Skeletal muscle satellite cell (primary cell): ENCODE data around the gene STK4.

Source experiments
- H3K27me3 ChIP-seq: 2 replicates; pipeline ENCODE4 v1.7.0; 2013; ENCODE audit warnings: low read length; ENCODE audit not compliant: control insufficient read depth, insufficient read depth
- H3K36me3 ChIP-seq: 2 replicates; pipeline ENCODE4 v1.7.0; 2013; ENCODE audit warnings: mild to moderate bottlenecking, control low read depth, low read length; ENCODE audit not compliant: insufficient read depth
- H3K4me1 ChIP-seq: 2 replicates; pipeline ENCODE4 v1.7.0; 2013; ENCODE audit warnings: low read length; ENCODE audit not compliant: control insufficient read depth, insufficient read depth
- H3K4me2 ChIP-seq: 2 replicates; pipeline ENCODE4 v1.7.0; 2013; ENCODE audit warnings: mild to moderate bottlenecking, low read length
- H3K4me3 ChIP-seq: 2 replicates; pipeline ENCODE4 v1.7.0; 2013; ENCODE audit warnings: low read length
- H3K9ac ChIP-seq: 2 replicates; pipeline ENCODE4 v1.7.0; 2013; ENCODE audit warnings: mild to moderate bottlenecking, low read depth, low read length, moderate library complexity
- H3K9me3 ChIP-seq: replicated peaks from 2 replicates; pipeline ENCODE4 v1.7.0; 2013; ENCODE audit warnings: mild to moderate bottlenecking, control low read depth, low read length

The STK4 gene

GRCh38 chr20:44936510-44936909, 29.8 kb upstream of the STK4 start:
- peaks cover 63% of the 10 kb centered on the region for H3K36me3 ChIP-seq

DNA sequence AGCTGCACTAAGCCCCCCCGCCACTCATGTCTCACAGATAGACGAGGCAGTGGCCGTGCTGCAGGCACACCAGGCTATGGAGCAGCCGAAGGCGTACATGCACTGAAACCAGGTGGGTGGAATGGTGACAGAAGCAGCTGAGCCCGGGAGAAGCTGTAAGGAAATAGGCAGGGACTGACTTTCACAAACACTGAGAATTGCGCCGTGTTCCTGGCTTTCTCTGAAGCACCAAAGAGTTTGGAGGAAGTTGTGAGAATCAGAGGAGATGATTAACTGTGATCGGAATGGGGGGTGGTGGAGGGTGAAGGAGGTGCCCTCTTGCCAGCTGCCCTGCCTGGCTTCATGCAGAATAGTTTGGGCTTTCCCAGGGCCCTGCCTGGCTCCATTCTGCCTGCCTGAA, 27.7 kb upstream of the STK4 start:
- no peaks in the 10 kb centered on the region for H3K9me3 ChIP-seq
- peaks cover 69% of the 10 kb centered on the region for H3K36me3 ChIP-seq
- H3K4me3 ChIP-seq, result no peak overlapping the region
- H3K4me2 ChIP-seq, result no peak overlapping the region
- H3K27me3 ChIP-seq, result no peaks in the 10 kb centered on the region
- peaks cover 11% of the 10 kb centered on the region for H3K4me1 ChIP-seq
- no peak overlapping the region for H3K9ac ChIP-seq

More at GRCh38 chr20:44936510-44936909, 29.8 kb upstream of the STK4 start:
- Histone ChIP-seq H3K27me3 (no peaks in the 10 kb centered on the region), H3K4me1 (peaks cover 11% of the 10 kb centered on the region), H3K9me3 (no peaks in the 10 kb centered on the region), H3K4me3 (no peak overlapping the region), H3K9ac (no peak overlapping the region), H3K4me2 (no peak overlapping the region)

- Histone ChIP-seq H3K4me3 (no peak overlapping the region), H3K27me3 (no peaks in the 10 kb centered on the region), H3K9ac (no peak overlapping the region), H3K9me3 (no peaks in the 10 kb centered on the region), H3K4me2 (no peak overlapping the region), H3K4me1 (peaks cover 11% of the 10 kb centered on the region), H3K36me3 (peaks cover 78% of the 10 kb centered on the region)
Observed at GRCh38 chr20:44941120-44941691, 25.1 kb upstream of the STK4 start.

DNA sequence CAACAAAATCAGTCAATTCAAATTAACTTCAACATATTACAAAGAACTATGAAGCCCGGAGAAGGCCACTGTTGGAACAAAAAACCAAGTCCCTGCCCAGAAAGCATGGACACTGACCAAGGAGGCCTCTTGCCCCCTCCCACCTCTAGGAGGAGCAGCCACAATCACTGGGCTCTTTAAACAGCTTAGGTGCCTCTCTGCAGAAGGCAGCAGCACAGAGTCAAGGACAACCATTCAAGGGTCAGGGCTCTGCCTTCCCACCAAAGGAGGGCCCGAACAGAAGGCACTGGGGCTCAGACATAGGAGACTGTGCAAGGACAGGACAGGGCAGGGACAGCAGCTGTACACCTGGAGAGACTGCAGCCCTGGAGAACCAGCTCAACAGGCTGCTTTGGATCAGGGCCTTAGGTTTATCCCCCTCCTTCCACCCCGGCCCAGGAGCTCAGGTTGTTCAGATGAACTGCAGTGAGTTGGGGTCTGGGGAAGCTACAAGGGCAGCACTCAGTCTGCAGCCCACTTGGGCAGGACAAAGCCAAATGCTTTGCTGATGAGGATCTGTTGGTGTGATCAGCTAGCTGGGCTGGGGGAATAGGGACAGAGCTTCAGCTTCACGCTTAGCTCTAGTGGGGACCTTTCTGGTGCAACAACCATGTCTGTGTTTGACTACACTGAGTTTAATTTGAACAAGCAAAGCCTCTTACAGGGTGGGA, 23.9 kb upstream of the STK4 start:
- H3K4me1 ChIP-seq, result peaks cover 11% of the 10 kb centered on the region
- peaks cover 78% of the 10 kb centered on the region for H3K36me3 ChIP-seq
- H3K9ac ChIP-seq, result no peak overlapping the region
- no peak overlapping the region for H3K4me3 ChIP-seq
- H3K9me3 ChIP-seq, result no peaks in the 10 kb centered on the region
- H3K27me3 ChIP-seq, result no peaks in the 10 kb centered on the region
- no peak overlapping the region for H3K4me2 ChIP-seq

- H3K36me3 ChIP-seq, result peaks cover 82% of the 10 kb centered on the region
Observed at GRCh38 chr20:44943828-44944227, 22.5 kb upstream of the STK4 start.

GRCh38 chr20:44945261-44945660, 21.1 kb upstream of the STK4 start:
- Histone ChIP-seq H3K4me3 (no peak overlapping the region), H3K4me1 (no peaks in the 10 kb centered on the region), H3K27me3 (no peaks in the 10 kb centered on the region), H3K36me3 (peaks cover 87% of the 10 kb centered on the region), H3K9me3 (no peaks in the 10 kb centered on the region), H3K4me2 (no peak overlapping the region), H3K9ac (no peak overlapping the region)

More at GRCh38 chr20:44943828-44944227, 22.5 kb upstream of the STK4 start:
- Histone ChIP-seq H3K27me3 (no peaks in the 10 kb centered on the region), H3K4me3 (no peak overlapping the region), H3K4me2 (no peak overlapping the region), H3K4me1 (peaks cover 5% of the 10 kb centered on the region), H3K9ac (no peak overlapping the region), H3K9me3 (no peaks in the 10 kb centered on the region)

DNA sequence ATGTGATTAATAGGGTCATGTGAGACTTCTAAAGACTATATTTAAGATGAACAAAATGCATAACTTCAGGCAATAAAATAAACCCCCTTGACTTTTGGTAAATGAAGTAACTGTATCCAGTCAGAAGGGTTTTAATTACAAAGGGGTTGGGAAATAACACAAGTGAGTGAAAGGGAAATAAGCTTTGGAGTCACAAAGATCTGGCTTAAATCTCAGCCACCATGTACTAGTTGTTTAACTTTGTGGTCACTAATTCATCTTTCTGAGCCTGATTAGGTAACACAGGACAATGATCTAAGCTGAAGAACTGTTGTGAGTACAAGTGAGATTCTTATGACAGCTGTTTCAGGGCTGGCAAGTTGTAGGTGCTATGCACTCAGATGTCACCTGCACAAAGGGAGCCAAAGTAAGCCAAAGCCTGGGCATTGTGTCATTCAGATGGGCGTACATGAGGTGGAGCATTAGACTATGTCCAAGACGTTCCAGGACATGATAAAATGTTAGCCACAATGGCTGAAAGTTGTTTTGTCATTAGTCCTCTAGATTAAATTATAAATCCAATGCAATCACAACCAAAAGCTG, 19.9 kb upstream of the STK4 start:
- Histone ChIP-seq H3K36me3 (peaks cover 87% of the 10 kb centered on the region), H3K27me3 (no peaks in the 10 kb centered on the region), H3K4me2 (no peak overlapping the region)

GRCh38 chr20:44948107-44948506, 18.2 kb upstream of the STK4 start:
- Histone ChIP-seq H3K36me3 (peaks cover 87% of the 10 kb centered on the region), H3K4me3 (no peak overlapping the region), H3K4me2 (no peak overlapping the region)

More for the DNA sequence above, 19.9 kb upstream of the STK4 start:
- H3K9me3 ChIP-seq, result no peaks in the 10 kb centered on the region
- H3K4me3 ChIP-seq, result no peak overlapping the region
- no peaks in the 10 kb centered on the region for H3K4me1 ChIP-seq
- H3K9ac ChIP-seq, result no peak overlapping the region

GRCh38 chr20:44948513-44948912, 17.8 kb upstream of the STK4 start:
- Histone ChIP-seq H3K9me3 (no peaks in the 10 kb centered on the region), H3K4me1 (no peaks in the 10 kb centered on the region), H3K4me3 (no peak overlapping the region), H3K4me2 (no peak overlapping the region), H3K9ac (no peak overlapping the region), H3K27me3 (no peaks in the 10 kb centered on the region), H3K36me3 (peaks cover 87% of the 10 kb centered on the region)

More at GRCh38 chr20:44948107-44948506, 18.2 kb upstream of the STK4 start:
- Histone ChIP-seq H3K27me3 (no peaks in the 10 kb centered on the region), H3K4me1 (no peaks in the 10 kb centered on the region), H3K9me3 (no peaks in the 10 kb centered on the region), H3K9ac (no peak overlapping the region)

DNA sequence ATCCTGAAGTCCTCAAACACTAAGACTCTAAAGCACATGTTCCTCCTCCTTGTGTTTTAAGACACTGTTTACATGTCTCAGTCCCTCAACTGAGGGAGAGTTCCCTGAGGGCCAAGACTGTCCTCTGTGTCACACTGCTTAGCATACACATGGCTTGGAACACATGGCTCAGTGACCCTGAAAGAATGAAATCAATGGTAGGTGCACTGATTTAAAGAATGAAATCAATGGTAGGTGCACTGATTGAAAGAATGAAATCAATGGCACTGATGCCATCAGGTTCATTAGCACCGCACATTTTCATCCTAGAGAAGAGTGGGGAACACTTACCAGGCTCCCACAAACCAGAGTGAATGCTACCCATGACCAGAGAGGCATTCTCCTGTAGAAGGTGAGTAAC, 15.9 kb upstream of the STK4 start:
- Histone ChIP-seq H3K9me3 (no peaks in the 10 kb centered on the region), H3K27me3 (no peaks in the 10 kb centered on the region), H3K36me3 (peaks cover 89% of the 10 kb centered on the region), H3K9ac (no peak overlapping the region), H3K4me2 (no peak overlapping the region), H3K4me3 (no peak overlapping the region), H3K4me1 (no peaks in the 10 kb centered on the region)

DNA sequence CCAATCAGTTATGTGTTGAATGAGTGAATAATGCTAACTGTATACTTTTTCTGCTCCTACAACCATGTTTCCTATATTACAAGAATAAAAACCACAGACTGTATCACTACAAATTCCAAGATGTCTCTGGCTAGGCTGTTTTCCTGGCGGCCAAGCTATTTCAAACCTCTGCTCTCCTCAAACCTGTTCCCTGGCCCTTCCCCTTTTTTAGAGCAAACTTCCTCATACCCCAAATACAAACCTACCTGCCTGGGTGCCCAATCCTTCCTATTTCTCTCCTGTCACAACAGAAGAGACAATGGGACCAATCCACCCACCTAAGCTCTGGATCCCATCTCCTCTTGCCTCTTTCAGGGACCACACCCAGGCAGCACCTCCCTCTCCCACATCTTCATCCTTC, 13.6 kb upstream of the STK4 start:
- H3K36me3 ChIP-seq, result peaks cover 85% of the 10 kb centered on the region
- H3K27me3 ChIP-seq, result no peaks in the 10 kb centered on the region
- no peak overlapping the region for H3K4me3 ChIP-seq
- H3K4me2 ChIP-seq, result no peak overlapping the region
- no peak overlapping the region for H3K9ac ChIP-seq
- H3K4me1 ChIP-seq, result no peaks in the 10 kb centered on the region
- no peaks in the 10 kb centered on the region for H3K9me3 ChIP-seq
